GM12878 (cell line): Measurements from ENCODE around the gene PPFIA4. TPM values are rescaled to one million over a fixed set of nuclear protein-coding genes. Genes with fewer than 3 reads are reported as not detected.

Experiments
- DPF2 ChIP-seq: fragments of 450-650 bp; IDR thresholded peaks from 2 replicates; pipeline ENCODE4 v1.6.1; 2017; ENCODE audit warnings: mild to moderate bottlenecking
- SMAD1 ChIP-seq: fragments of 450-650 bp; IDR thresholded peaks from 2 replicates; pipeline ENCODE4 v1.6.1; 2018; ENCODE audit warnings: mild to moderate bottlenecking, low read depth; ENCODE audit not compliant: partially characterized antibody
- TCF7 ChIP-seq: IDR thresholded peaks from 2 replicates; pipeline ENCODE4 v1.6.1; 2014; ENCODE audit warnings: antibody characterized with exemption, borderline replicate concordance
- YY1 ChIP-seq: IDR thresholded peaks from 2 replicates; pipeline ENCODE4 v1.6.1; 2011; ENCODE audit warnings: low read depth, mild to moderate bottlenecking, low read length
- polyA plus RNA-seq, 11 experiments: library from polyadenylated mRNA; depleted of rRNA in 4 of 11; unstranded in 6 of 11; stranded (reverse) in 5 of 11; fragments of >200 nt; fragmentation: Nextera tagmentation in 4 of 11; fragmentation: Illumina TruSeq in 1 of 11; extraction: Ambion mirVana in 4 of 11; extraction: Trizol in 1 of 11; gene quantifications; 1 replicate in 1 of 11; 2 replicates in 10 of 11; pipeline versions ENCODE4 v1.2.1 to v1.2.3, GENCODE V29; 2011 to 2016; ENCODE audit warnings: inconsistent platforms in 2 of 11, missing spikeins in 2 of 11, low read depth in 1 of 11
- total RNA-seq, 4 experiments: library from RNA; depleted of rRNA in 3 of 4; stranded (reverse); fragments of >200 nt in 3 of 4; fragmentation: Illumina TruSeq in 1 of 4; extraction: Trizol in 1 of 4; gene quantifications; 2 replicates each; pipeline versions ENCODE4 v1.2.1 to v1.2.3, GENCODE V29; 2013 to 2021
- TF ChIP-seq, protein P1 (sequence below): IDR thresholded peaks from 2 replicates; pipeline ENCODE4 v1.6.1; 2012; ENCODE audit warnings: low read depth, low read length, improper control_type of control experiment
- TF ChIP-seq, protein P2 (sequence below): IDR thresholded peaks from 2 replicates; pipeline ENCODE4 v1.6.1; 2012; ENCODE audit warnings: mild to moderate bottlenecking, low read depth, low read length

Gene PPFIA4
- total and polyA plus RNA-seq, 10 of the 15 experiments (the other 5 are each of a cell fraction or from before 2014, with no cell fraction given), result 0.02 to 19.7 (median 0.34) TPM; not detected in 1

DNA sequence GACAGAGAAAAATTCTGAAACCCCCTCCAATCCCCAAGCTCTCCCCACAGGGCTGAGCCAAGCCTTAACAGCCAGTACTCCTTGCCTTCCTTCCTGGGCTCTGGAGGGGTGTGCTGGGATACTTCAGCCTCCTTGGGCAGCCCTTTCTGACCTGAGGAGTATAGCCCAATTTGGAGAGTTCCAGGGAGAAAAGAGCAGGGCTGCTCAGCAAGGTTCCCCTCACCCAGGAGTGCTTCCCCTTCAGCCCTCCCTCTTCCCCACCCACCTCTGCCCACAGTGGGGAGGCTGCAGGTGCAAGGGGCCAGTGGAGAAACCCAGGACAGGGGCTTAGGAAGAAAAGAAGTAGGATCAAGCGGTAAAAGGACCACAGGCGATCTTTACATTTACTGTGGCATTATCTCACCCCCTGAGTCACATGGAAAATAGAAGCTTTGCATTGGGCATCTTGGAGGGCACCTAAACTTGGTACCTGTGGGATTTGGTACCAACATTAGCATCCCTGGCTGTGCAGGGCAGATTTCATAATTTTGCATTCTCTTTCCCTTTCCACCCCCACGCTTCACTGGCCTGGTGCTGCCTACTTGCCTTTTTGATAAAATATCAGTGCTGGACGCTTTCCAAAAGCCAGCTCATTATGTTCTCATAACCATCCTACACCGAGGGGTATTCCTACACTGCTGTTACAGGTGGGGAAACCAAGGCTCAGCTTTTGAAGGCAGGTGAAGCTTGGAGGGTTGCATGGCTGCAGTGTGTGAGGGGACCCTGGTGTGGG, 98.4 kb downstream of the PPFIA4 start (continued):
- TF ChIP-seq, protein P1, sequence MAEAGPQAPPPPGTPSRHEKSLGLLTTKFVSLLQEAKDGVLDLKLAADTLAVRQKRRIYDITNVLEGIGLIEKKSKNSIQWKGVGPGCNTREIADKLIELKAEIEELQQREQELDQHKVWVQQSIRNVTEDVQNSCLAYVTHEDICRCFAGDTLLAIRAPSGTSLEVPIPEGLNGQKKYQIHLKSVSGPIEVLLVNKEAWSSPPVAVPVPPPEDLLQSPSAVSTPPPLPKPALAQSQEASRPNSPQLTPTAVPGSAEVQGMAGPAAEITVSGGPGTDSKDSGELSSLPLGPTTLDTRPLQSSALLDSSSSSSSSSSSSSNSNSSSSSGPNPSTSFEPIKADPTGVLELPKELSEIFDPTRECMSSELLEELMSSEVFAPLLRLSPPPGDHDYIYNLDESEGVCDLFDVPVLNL, result no peak
- TF ChIP-seq, protein P2, sequence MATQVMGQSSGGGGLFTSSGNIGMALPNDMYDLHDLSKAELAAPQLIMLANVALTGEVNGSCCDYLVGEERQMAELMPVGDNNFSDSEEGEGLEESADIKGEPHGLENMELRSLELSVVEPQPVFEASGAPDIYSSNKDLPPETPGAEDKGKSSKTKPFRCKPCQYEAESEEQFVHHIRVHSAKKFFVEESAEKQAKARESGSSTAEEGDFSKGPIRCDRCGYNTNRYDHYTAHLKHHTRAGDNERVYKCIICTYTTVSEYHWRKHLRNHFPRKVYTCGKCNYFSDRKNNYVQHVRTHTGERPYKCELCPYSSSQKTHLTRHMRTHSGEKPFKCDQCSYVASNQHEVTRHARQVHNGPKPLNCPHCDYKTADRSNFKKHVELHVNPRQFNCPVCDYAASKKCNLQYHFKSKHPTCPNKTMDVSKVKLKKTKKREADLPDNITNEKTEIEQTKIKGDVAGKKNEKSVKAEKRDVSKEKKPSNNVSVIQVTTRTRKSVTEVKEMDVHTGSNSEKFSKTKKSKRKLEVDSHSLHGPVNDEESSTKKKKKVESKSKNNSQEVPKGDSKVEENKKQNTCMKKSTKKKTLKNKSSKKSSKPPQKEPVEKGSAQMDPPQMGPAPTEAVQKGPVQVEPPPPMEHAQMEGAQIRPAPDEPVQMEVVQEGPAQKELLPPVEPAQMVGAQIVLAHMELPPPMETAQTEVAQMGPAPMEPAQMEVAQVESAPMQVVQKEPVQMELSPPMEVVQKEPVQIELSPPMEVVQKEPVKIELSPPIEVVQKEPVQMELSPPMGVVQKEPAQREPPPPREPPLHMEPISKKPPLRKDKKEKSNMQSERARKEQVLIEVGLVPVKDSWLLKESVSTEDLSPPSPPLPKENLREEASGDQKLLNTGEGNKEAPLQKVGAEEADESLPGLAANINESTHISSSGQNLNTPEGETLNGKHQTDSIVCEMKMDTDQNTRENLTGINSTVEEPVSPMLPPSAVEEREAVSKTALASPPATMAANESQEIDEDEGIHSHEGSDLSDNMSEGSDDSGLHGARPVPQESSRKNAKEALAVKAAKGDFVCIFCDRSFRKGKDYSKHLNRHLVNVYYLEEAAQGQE, result no peak
- TF ChIP-seq SMAD1, result no peak
- no peak for TF ChIP-seq DPF2
- no peak for TF ChIP-seq YY1
- no peak for TF ChIP-seq TCF7
